GM10248 (cell line): ENCODE data around the gene B3GNT5.

Source experiments
- CTCF ChIA-PET: fragments of 300-600 bp; sonication (Branson Sonifier 250); formaldehyde crosslinking; extraction: SDS; loops from one replicate; lab custom pipeline; 2021; ENCODE audit warnings: antibody characterized with exemption; lab: Yijun Ruan, JAX
- POLR2A ChIA-PET: fragments of 350-650 bp; sonication (Branson Sonifier 250); formaldehyde crosslinking; extraction: SDS; loops from one replicate; lab custom pipeline; 2020; ENCODE audit warnings: antibody characterized with exemption; lab: Yijun Ruan, JAX
- DNase-seq: peaks from one replicate; pipeline ENCODE4 v3.0.0; 2012; ENCODE audit errors: extremely low spot score
- CTCF ChIP-seq: IDR thresholded peaks from 2 replicates; pipeline ENCODE4 v1.5.1; 2012; ENCODE audit warnings: mild to moderate bottlenecking, low read depth; ENCODE audit errors: extremely low read depth, missing control alignments, control extremely low read depth

B3GNT5 gene

GRCh38 chr3:183217548-183218332, 35.3 kb upstream of the B3GNT5 start:
- TF ChIP-seq CTCF, result no peak
- ChIA-PET CTCF (interaction anchor here (0.9 to 1.8 kb wide), 4 partner anchors 22 to 150 kb away, joined by 3 to 4 read pairs (median 3); no protein-coding TSS in a partner anchor), POLR2A (no interaction called here)
- no peak for DNase-seq

- ChIA-PET CTCF (interaction anchor here (1.8 kb wide), 1 partner anchor 33 kb away, joined by 3 read pairs; no protein-coding TSS in a partner anchor), POLR2A (no interaction called here)
- DNase-seq, result no peak
- TF ChIP-seq CTCF, result no peak
Observed at GRCh38 chr3:183218826-183219225, 34.2 kb upstream of the B3GNT5 start.

- ChIA-PET CTCF (interaction anchor here (1.5 kb wide), 1 partner anchor 162 kb away, joined by 3 read pairs; no protein-coding TSS in a partner anchor), POLR2A (no interaction called here)
- TF ChIP-seq CTCF, result no peak
- DNase-seq, result no peak
Observed at GRCh38 chr3:183220828-183221227, 32.2 kb upstream of the B3GNT5 start.

- no peak for DNase-seq
- POLR2A ChIA-PET, result no interaction called here
- no peak for TF ChIP-seq CTCF
- CTCF ChIA-PET, result no interaction called here
Observed at GRCh38 chr3:183222631-183223235, 30.3 kb upstream of the B3GNT5 start.

GRCh38 chr3:183224180-183224970, 28.7 kb upstream of the B3GNT5 start:
- ChIA-PET POLR2A (interaction anchor here (0.6 kb wide), 1 partner anchor 1176 kb away, joined by 4 read pairs; no protein-coding TSS in a partner anchor), CTCF (no interaction called here)
- TF ChIP-seq CTCF, result no peak
- no peak for DNase-seq

- no peak for TF ChIP-seq CTCF
- POLR2A ChIA-PET, result no interaction called here
- CTCF ChIA-PET, result no interaction called here
- no peak for DNase-seq
Observed at GRCh38 chr3:183226333-183226890, 26.6 kb upstream of the B3GNT5 start.
